Stimulated activated CD8-positive, alpha-beta memory T cell treated with anti-CD3 and anti-CD28 coated beads, Interleukin-4, amount 100 ng/mL, for 1 hour (primary cell): ENCODE measurements around the gene NFYC.
A peak's percentile ranks its signal among the peaks of the same experiment; 100 is the strongest.

Experiments used
- DNase-seq, 2 donors: peaks; one replicate each; pipeline ENCODE4 v3.0.0-alpha.2; 2020; ENCODE audit warnings: low read depth in 2 of 2, low spot score in 1 of 2

The NFYC gene

DNA sequence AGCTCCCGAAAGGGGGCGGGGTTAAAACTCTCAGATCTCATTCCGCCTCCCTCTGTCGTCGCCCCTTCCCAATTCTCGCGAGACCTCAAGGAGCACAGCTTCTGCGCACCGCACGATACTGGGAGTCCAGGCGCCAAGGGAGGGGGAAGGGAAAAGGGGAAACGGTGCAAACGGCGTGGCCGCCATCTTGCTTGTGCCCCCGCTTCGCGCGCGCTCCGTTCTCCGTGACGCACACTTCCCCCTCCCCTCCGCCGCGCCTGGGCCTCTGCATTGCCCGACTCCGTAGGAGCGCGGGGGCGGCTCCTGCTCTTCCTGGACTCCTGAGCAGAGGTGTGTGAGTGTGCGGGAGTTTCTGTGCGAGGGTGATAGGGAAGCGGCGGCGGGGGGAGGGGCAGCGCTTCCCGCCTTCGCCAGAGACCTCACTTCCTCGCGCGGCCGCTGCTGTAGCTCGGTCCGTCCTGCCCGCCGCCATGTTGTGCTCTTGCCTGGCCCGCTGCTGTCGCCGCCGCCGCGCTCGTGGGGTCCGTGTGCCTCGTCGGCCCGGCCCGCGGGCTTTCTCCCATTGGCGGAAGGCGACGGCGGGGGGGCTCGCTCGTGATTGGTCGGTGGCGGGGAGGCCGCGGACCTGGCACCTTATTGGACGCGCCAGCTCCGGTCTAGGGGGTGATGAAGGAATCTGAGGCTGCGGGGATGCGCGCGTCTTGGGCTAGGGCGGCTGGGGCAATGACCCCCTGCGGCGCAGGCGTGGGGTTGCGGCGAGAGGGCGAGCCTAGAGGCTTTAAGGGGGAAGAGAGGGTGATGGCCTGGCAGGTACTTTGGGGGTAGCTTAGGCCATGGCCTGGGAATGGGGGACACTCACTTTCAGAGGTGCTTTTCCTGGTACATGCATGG, at the start of gene NFYC:
Gene NFYC, plus strand, starts transcription at position 167 of the 891 bp plus-strand sequence. CDS start 47,140 bp downstream, outside the sequence.
- peak; percentile 74 to 90 for DNase-seq

DNA sequence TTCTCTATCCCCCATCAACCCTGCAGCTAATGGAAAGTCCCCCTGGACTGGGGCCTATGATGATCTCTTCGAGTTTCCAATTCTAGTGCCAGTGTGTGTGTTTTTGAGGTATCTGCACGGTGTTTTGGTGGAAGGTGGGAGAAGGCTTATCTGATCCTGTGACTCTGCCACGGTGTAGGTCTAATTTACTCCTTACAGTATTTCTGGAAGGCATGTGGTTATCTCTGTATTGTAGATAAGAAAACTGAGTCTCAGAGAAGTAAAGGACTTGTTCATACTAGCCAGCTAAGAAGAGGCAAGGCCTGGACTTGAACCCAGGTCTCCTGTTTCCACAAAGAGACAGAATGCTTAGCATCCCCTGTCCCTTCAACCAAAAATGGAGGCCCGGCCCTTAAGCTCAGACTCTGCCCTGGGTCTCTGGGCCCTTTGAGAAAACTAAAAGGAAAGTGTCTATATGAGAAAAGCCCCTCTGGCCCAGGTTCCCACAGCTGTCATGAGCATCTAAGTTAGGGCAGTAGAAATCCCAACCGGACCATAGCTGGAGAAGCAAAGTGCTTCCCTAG, 46.3 kb upstream of the NFYC start:
- no peak for DNase-seq

DNA sequence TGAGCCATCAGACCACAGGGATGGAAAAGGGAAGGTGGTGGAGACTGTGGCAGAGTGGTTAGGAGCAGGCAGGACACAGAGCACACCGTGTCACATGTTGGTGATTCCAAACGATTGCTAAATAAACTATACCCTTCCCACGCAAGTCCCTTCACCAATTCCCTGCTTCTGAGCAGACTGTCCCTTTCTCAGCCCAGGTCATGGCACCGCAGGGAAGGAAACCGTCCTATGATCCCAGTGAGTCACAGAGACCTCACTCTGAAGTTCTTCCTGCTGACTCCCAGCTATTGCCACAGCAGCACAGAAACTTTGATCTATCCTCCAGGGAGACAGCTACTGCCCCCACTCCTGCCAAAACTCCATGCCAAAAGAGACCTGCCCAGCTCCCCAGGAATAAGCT, 45.2 kb upstream of the NFYC start:
- no peak for DNase-seq

DNA sequence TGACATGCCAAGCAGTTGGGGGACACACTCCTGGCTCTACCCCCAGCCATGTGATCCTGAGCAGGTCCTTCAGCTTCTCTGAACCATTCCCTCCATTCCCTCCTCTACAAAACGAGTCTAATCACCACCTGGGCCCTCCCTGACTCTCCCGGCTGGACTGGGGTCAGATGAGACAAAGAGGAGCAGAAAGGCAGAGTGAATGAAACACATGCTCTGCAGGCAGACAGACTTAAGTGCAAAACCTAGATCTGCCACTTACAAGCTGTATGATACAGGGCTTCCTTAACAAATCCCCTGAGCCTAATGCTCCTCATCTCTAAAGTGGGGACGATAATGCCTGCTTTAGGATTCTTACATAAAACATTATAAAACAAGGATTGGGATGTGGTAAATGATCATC, 43.3 kb upstream of the NFYC start:
- no peak for DNase-seq

DNA sequence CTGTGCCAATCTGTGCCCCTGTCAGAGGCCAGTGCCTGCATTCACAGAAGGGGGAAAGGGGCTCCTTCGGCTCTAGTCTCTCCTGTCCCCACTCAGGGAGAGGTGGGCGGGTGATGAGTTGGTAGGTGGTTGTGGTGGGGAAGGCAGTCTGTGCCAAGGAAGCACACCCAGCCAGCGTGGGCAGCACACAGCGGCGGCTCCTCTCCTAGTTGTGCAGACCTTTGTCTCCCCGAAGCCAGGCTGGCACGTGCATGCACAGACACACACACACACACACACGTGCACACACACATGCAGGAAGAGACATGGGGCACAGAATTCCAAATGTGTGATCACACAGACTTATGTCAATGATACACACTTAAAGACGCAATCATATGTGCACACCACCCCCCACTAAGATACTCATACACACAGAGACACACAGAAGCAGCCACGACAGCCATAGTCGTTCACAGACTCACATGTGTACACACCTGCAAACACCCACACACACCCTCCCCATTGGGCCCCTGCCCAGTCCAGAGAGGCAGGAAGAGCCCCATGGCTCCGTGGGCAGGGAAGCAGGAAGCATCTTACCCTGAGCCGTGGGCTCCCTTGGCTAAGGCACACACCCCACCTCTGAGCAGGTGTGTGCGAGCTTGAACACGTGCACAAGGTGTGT, 42.4 kb upstream of the NFYC start:
- no peak for DNase-seq

DNA sequence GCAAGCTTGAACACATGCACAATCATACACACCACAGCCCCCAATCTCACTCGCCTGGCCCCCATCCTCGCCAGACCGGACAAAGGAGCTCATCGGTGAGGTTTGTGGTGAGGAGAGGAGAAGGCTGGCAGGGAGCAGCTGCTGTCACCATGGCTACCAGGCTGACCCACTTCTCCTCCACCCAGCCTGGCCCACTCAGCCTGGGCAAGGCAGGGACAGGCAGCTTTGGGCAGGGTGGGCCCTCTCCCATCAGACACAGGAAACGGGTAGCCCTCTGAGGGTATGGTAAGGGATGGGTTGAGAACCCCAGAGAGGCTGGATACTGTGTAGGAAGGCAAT, 41.9 kb upstream of the NFYC start:
- no peak for DNase-seq

DNA sequence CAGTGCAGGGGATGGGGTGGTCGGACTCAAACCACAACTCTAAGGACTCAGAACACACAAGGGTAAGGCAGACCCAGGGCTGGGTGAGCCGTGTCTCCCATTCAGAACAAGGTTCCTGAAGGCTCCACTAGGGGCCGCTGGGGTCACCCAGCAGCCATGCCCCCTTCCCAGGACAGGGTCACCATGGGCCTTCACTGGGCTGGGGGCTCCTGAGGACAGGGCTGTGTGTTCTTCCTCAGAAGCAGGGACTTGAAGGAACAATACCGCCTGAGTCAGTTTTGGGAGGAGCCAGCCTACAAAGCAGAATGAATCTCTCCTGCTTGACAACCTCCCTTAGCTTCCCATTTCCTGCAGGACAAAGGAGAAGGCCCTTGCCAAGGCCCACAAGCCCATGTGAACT, 41.4 kb upstream of the NFYC start:
- DNase-seq = no peak

DNA sequence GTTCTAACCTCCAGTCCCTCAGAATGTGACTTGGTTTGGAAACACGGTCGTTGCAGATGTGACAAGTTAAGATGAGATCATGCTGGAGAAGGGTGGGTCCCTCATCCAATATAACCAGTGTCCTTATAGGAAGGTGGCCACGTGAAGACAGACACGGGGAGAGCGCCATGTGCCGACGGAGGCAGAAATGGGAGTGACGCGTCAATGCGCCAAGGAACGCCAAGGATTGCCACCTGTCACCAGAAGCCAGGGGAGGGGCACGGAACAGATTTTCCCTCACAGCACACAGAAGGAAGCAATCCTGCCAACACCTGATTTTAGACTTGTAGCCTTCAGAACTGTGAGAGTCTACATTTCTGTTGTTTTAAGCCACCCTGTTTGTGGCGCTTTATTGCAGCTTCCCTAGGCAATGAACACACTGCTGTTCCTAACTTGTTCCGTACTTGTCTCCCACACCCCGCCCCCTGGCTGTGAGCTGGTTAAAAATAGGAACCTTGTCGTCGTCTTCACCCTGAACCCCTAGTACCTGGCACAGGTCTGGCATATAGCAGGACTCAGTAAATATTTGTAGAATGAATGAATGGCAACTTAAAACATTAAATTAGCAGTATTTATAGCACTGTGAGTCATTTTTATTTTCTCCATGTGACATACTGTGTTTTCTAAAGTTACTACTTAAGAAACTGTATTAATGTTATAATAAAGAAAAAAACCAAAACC, 40.2 kb upstream of the NFYC start:
- DNase-seq = no peak

DNA sequence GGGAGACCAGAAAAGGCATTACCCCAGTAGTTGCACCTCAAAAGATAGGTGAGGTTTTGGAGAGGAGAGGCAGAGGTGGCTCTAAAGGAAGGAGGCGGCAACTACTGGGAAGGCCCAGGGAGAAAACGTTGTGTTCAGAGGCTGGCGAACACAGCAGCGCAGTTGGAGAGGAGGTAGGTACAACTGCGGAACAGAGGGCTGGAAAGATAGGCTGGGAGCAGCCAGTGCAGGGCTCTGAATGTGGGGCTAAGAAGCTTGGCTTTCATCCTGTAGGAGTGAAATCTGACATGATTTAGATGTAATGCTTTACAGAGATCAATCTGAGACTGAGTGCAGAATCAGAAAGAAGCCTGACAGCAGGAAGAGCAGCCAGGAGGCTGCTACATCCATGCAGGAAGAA, 39.0 kb upstream of the NFYC start:
- DNase-seq = no peak

DNA sequence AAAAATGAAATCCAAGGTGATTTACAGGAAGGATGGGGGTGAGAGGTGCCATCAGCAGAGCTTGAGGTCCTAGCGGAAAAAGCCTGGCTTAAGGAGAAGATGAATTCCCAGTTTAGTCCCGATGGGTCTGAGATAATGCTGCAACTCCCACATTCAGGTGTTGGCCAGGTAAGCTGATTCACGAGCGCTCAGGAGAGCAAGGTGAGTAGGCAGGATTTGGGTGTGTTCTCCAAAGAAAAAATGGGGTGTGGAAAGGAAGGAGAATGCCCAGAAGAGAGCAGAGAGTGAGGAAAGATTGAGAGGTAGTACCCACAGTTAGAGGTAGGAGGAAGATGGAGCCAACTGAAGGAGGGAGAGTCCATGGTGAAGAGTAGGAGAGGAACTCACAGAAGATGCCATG, 38.5 kb upstream of the NFYC start:
- DNase-seq = no peak

DNA sequence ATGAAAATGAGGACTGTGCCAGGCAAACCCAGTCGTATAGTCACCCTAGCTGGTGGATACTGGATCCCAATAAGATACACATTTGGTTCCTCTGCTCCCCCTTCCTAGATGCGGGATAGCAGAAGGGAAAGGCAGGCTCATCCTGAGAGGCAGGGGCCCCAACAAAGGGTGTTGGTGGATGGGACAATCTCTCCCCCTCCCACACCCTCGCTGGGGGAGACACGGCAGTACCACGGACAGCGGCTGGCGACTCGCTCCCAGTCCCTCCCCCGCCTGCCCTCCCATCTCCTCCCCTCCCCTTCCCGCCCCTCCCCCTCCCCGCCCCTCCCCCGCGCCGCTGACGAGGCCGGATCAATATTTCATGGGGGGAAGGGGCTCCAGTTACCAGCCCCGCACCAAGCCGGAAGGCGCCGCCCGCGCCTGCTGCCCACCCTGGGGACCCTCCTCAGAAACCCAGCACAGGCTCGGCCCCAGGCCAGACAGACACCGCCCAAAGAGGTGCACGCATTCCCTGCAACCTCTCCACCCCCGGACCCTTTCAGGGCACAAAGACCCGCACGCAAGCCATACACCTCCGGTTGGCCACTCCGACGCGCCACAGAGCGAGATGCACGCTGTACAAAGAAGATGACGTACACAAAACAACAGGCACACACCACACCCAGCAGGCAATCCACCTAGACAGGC, 37.5 kb upstream of the NFYC start:
- no peak for DNase-seq

DNA sequence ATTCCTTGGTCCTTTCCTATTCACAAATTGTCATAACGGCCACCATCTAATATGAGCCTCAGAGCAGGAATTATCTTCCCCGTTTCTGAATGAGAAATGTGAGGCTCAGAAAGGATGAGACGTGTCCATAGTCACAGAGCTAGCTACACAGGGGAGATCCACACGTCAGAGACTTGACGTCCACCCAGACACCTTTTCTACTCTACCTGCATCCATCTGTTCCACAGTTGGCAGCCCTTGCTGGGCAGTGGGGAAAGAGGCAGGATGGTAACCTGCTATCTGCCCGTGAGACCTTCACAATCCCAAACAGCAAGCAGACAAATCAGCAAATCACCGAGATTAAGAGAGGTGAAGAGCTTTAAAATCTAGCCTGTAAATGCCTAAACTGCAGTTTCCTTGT, 34.5 kb upstream of the NFYC start:
- no peak for DNase-seq

DNA sequence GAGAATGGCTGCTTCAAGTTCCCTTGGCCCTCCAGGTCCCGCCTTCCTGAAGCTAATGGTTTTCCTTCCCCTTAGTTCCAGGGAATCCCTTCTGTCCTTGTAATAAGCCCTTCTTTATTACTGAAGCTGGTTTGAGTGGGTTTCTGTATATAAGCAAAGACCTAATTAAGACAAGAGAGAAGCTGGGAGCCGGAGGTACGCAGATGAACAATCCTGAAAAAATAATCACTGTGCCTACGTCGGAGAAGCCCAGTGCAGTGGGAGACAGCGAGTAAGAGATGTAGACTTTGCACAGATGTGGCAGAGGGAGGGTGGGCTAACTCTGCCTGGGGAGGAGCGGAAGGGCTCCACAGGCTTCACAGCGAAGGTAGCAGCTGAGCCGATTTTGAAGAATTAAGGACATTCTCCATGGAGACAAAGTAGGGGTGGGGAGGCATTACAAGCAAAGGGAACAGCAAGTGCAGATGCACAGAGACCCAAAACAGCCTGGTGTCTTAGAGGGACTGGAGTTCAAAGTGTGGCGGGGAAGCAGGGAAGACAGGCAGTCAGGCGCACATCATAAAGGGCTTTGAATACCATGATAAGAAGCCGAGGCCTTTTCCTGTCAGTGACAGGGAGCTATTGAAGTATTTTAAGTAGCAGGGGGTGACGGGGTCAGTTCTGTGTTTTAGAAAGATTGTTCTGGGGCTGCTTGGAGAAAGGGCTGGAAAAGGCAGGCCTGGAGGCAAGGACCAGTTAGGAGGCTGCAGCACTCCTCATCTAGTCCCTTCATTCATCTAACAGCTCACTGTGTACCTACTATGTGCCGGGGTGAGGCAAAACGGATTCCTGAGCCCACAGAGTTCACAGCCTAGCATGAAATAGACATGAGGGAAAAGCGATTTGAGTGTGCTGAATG, 32.5 kb upstream of the NFYC start:
- no peak for DNase-seq

DNA sequence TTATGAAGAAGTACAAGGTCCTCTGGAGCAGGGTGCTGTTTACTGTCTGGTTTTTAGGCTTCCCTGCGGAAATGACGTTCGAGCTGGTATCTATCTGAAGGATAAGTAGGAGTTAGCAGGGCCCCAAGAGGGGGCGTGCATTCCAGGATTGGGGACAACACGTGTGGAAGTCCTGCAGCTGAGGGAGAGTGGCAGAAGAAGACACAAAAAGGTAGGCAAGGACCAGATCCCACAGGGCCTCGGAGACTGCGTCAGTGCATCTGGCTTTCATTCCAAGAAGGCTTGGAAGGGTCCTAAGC, 31.9 kb upstream of the NFYC start:
- DNase-seq = no peak

DNA sequence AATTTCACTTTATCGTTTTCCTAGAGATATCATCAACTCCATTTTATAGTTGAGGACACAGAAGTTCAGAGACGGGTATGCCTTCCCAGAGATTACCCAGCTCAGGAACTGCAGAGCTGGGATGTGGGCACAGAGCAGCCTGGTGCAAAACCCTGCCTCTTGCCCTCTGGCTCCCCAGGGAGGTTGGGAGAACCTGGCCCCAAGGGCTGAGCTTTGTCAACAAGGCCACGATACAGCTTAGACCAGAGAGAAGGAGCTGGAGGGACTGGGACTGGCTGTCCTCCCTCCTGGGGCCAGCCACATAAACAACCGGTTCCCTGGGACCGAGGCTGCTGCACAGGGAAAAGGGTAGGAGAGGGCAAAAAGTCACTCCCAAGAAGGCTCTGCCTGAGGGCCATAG, 29.8 kb upstream of the NFYC start:
- DNase-seq = no peak

DNA sequence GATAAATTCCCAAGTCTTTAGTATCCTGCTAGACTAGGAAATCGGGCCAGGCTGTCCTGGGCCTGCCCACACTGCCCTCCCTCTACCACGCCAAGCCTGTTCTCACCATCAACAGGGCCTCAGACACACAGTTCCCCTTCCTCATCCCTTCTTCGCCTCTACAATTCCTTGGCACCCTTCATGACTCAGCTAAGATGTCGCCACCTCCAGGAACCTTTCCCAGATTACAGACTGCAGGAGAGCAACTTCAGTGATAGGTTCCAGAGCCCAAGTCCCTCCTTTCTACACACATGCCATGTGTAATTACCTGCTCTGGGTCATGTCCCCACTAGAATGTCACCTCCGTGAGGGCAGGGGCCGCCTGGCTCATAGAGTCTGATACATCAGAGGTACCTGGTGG, 29.4 kb upstream of the NFYC start:
- no peak for DNase-seq

DNA sequence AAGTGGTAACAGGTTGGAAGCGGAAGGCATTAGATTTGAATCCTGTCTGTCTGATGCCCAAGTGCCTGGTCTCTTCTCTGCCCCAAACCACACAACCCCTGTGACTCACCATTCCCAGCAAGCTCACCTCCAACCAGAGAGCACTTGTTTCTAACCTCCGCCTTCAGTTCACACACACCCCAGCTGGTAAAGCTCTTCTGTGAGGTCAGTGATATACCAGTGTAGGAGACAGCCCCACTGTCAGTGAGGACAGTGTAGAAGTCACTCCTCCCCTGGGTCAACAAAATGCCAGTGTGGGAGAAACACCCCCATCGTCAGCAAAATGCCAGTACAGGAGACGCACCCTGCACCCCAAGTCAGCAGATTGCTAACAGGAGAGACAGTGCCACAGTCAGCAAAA, 28.6 kb upstream of the NFYC start:
- DNase-seq = no peak

DNA sequence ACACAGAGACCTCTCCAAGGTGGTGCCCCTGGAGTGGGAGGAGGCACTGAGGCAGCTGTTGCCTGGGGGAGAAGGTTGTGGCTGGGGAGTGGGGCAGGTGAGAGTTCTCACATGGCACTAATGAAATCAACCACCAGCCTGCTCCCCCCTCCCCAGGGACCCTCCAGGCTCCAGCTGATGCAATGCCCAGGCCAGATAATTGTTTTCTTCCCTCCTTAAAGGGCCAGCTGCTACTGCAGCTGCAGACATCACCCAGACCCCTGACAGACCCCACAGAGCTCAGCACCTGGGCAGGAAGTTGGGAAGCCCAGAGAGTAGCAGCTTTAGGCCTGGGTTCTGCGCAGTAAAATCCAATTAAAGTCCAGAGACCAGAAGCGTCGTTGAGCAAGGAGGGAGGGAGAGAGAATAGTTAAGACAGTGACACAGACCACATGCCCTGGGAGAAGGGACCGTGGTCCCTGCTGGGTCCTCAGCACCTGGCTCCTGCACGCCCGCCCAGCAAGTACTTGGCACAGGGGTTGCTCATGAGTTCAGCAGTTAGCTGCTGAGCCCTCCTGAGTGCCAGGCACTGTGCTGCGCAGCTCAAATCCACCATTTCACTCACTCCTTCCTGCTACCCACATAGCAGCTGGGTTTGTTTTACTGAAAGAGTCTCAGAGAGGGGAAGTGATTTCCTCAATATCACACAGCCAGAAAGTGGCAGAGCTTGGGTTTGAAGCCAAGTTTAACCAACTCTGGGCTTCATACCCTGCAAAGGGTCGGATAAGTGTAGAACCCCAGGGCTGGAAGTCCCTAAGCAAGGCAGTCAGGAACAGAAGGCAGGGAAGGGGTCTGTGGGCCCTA, 28.0 kb upstream of the NFYC start:
- DNase-seq = no peak

DNA sequence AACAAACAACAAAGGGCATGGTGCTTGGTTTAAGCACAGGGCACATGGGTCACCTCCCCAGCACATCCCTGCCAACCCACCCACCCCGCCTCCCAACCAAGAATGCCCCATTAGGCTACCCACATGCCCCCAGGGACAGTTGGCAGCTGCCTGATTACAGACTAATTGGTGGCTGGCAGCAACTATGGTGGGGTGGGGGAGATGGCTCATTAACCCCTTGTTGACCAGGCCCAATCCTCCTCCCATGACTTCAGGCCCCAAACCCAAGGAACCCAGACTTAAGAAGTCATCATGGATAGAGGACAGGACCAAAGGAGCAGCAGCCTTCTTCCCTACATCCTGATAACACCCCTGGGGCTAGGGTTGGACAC, 27.4 kb upstream of the NFYC start:
- no peak for DNase-seq

DNA sequence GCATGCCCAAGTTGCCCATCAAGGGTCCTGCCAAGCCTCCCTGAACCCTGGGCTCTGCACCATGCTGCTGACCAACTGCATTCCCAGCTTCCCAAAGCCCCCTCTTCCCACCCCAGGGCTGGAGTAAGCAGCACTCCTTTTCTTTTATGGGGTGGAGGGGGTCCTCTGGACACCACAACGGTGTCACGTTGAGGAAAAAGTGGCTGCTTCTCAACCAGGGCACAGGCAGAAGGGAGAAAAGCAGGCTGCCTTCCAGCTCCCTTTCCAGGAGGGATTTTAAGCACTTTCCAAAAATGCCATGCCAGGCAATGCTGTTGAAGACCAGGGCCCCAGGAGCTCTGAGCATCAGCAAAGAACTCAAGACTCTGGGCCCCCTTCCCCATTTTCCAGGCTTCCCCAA, 26.7 kb upstream of the NFYC start:
- no peak for DNase-seq
